ENCODE data around the gene DNAAF2. TPM values are rescaled to one million over a fixed set of nuclear protein-coding genes. Genes with fewer than 3 reads are reported as not detected.
"Not testable (repeated sequence)": the region's sequence is repeated elsewhere in the genome, so short reads cannot be mapped to it uniquely, and the experiment has no call there.

Gene DNAAF2
- total RNA-seq, 1 donor from 2014 or later, result 10.8 TPM

- H3K4me3 Mint-ChIP-seq, result no peak overlapping the region
- TF ChIP-seq CTCF (IDR thresholded peaks at IDR 0.05; ENCODE audit: unreplicated experiment), result no peak
- H3K36me3 Mint-ChIP-seq, result peaks cover 5% of the 10 kb centered on the region
- no peak for DNase-seq (ENCODE audit: low spot score in 2 of 2, unreplicated experiment in 2 of 2)
- no peaks in the 10 kb centered on the region for H3K27me3 Mint-ChIP-seq (ENCODE audit: low read depth)
- no peaks in the 10 kb centered on the region for H3K4me1 Mint-ChIP-seq
- H3K9me3 Mint-ChIP-seq, result no peaks in the 10 kb centered on the region
- H3K27ac Mint-ChIP-seq, result no peak overlapping the region
Observed at GRCh38 chr14:49659526-49660455, 24.7 kb upstream of the DNAAF2 start.

- H3K4me1 Mint-ChIP-seq; H3K27me3 Mint-ChIP-seq (ENCODE audit: low read depth); H3K4me3 Mint-ChIP-seq; DNase-seq (ENCODE audit: low spot score in 2 of 2, unreplicated experiment in 2 of 2); H3K9me3 Mint-ChIP-seq; H3K36me3 Mint-ChIP-seq; H3K27ac Mint-ChIP-seq: not testable (repeated sequence)
Observed at GRCh38 chr14:49657500-49657899, 22.5 kb upstream of the DNAAF2 start.

GRCh38 chr14:49654511-49654910, 19.5 kb upstream of the DNAAF2 start:
- no peak for TF ChIP-seq CTCF (IDR thresholded peaks at IDR 0.05; ENCODE audit: unreplicated experiment)
- Mint-ChIP-seq H3K27ac (no peak overlapping the region), H3K4me1 (no peaks in the 10 kb centered on the region), H3K27me3 (ENCODE audit: low read depth) (no peaks in the 10 kb centered on the region), H3K4me3 (no peak overlapping the region), H3K36me3 (peaks cover 3% of the 10 kb centered on the region), H3K9me3 (no peaks in the 10 kb centered on the region)
- DNase-seq (ENCODE audit: low spot score in 2 of 2, unreplicated experiment in 2 of 2), result no peak

GRCh38 chr14:49653508-49653907, 18.5 kb upstream of the DNAAF2 start:
- Mint-ChIP-seq H3K36me3 (peaks cover 3% of the 10 kb centered on the region), H3K4me3 (no peak overlapping the region), H3K27ac (no peak overlapping the region), H3K27me3 (ENCODE audit: low read depth) (no peaks in the 10 kb centered on the region), H3K9me3 (no peaks in the 10 kb centered on the region), H3K4me1 (no peaks in the 10 kb centered on the region)
- TF ChIP-seq CTCF (IDR thresholded peaks at IDR 0.05; ENCODE audit: unreplicated experiment), result no peak
- no peak for DNase-seq (ENCODE audit: low spot score in 2 of 2, unreplicated experiment in 2 of 2)

GRCh38 chr14:49642163-49642562, 7.1 kb upstream of the DNAAF2 start:
- Mint-ChIP-seq H3K4me3 (no peak overlapping the region), H3K27ac (peak overlapping the region; percentile 2), H3K9me3 (no peaks in the 10 kb centered on the region), H3K27me3 (ENCODE audit: low read depth) (no peaks in the 10 kb centered on the region), H3K4me1 (peaks cover 10% of the 10 kb centered on the region), H3K36me3 (peaks cover 15% of the 10 kb centered on the region)
- DNase-seq (ENCODE audit: low spot score in 2 of 2, unreplicated experiment in 2 of 2), result no peak
- TF ChIP-seq CTCF (IDR thresholded peaks at IDR 0.05; ENCODE audit: unreplicated experiment), result no peak

GRCh38 chr14:49641697-49642129, 6.7 kb upstream of the DNAAF2 start:
- Mint-ChIP-seq H3K27ac (peak overlapping the region; percentile 2), H3K9me3 (no peaks in the 10 kb centered on the region), H3K36me3 (peaks cover 11% of the 10 kb centered on the region), H3K27me3 (ENCODE audit: low read depth) (no peaks in the 10 kb centered on the region), H3K4me3 (no peak overlapping the region), H3K4me1 (peaks cover 13% of the 10 kb centered on the region)
- DNase-seq (ENCODE audit: low spot score in 2 of 2, unreplicated experiment in 2 of 2), result no peak
- TF ChIP-seq CTCF (IDR thresholded peaks at IDR 0.05; ENCODE audit: unreplicated experiment), result no peak
